Measurements from ENCODE around the gene WDR59.

WDR59 gene

GRCh38 chr16:74892574-74893461 lies 92.1 kb downstream of the WDR59 start:
- H3K9me3 ChIP-seq (ENCODE audit: control insufficient read depth, insufficient read depth, low read depth, low read length) = no peaks in the 10 kb centered on the region
- TF ChIP-seq ZNF10 (tag by site-specific recombination; IDR thresholded peaks at IDR 0.05) (peak; percentile 95), ZNF274 (IDR thresholded peaks at IDR 0.05; ENCODE audit: low read length) (no peak), ZNF274 (tag by site-specific recombination; IDR thresholded peaks at IDR 0.05; ENCODE audit: borderline replicate concordance) (no peak)
- H3K4me3 ChIP-seq (ENCODE audit: low read depth, low read length) = no peak overlapping the region
- no peaks in the 10 kb centered on the region for H3K4me1 ChIP-seq (ENCODE audit: control insufficient read depth, insufficient read depth, low read length)
- H3K27ac ChIP-seq (ENCODE audit: extremely low read depth, low read depth, low read length) = no peak overlapping the region
- H3K36me3 ChIP-seq (ENCODE audit: control insufficient read depth in 2 of 2, insufficient read depth in 1 of 2, low read length in 2 of 2) = peaks cover 7 to 69% of the 10 kb centered on the region in 2 experiments; a peak in 2 of 3 replicates
- POLR2A ChIA-PET = no interaction called here
- CTCF ChIA-PET = interaction anchor here (0.6 kb wide), 2 partner anchors 73 to 1976 kb away, joined by 3 read pairs; no protein-coding TSS in a partner anchor

GRCh38 chr16:74888888-74889287 lies 96.0 kb downstream of the WDR59 start:
- Histone ChIP-seq H3K4me1 (ENCODE audit: control insufficient read depth, insufficient read depth, low read length) (no peaks in the 10 kb centered on the region), H3K4me3 (ENCODE audit: low read depth, low read length) (no peak overlapping the region), H3K27ac (ENCODE audit: extremely low read depth, low read depth, low read length) (no peak overlapping the region), H3K36me3 (ENCODE audit: control insufficient read depth in 2 of 2, insufficient read depth in 1 of 2, low read length in 2 of 2) (peaks cover 19 to 86% of the 10 kb centered on the region in 2 experiments; a peak in 2 of 3 replicates), H3K9me3 (ENCODE audit: control insufficient read depth, insufficient read depth, low read depth, low read length) (no peaks in the 10 kb centered on the region)
- CTCF ChIA-PET = interaction anchor here (1.2 kb wide), 1 partner anchor 222 kb away, joined by 3 read pairs; no protein-coding TSS in a partner anchor
- POLR2A ChIA-PET = no interaction called here
- TF ChIP-seq, protein P1, sequence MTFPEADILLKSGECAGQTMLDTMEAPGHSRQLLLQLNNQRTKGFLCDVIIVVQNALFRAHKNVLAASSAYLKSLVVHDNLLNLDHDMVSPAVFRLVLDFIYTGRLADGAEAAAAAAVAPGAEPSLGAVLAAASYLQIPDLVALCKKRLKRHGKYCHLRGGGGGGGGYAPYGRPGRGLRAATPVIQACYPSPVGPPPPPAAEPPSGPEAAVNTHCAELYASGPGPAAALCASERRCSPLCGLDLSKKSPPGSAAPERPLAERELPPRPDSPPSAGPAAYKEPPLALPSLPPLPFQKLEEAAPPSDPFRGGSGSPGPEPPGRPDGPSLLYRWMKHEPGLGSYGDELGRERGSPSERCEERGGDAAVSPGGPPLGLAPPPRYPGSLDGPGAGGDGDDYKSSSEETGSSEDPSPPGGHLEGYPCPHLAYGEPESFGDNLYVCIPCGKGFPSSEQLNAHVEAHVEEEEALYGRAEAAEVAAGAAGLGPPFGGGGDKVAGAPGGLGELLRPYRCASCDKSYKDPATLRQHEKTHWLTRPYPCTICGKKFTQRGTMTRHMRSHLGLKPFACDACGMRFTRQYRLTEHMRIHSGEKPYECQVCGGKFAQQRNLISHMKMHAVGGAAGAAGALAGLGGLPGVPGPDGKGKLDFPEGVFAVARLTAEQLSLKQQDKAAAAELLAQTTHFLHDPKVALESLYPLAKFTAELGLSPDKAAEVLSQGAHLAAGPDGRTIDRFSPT (tag by site-specific recombination; IDR thresholded peaks at IDR 0.05) = no peak
- TF ChIP-seq ZBTB48 (tag by site-specific recombination; IDR thresholded peaks at IDR 0.05) (no peak), ZNF146 (tag by site-specific recombination; IDR thresholded peaks at IDR 0.05) (no peak), ZNF621 (tag by site-specific recombination; IDR thresholded peaks at IDR 0.05) (no peak), ZNF658 (tag by site-specific recombination; IDR thresholded peaks at IDR 0.05) (no peak), ZNF19 (tag by site-specific recombination; IDR thresholded peaks at IDR 0.05; ENCODE audit: low read depth) (no peak), ZNF610 (tag by site-specific recombination; IDR thresholded peaks at IDR 0.05; ENCODE audit: borderline replicate concordance) (no peak), ZNF26 (tag by site-specific recombination; IDR thresholded peaks at IDR 0.05) (no peak), ZNF677 (tag by site-specific recombination; IDR thresholded peaks at IDR 0.05) (no peak), ZNF10 (tag by site-specific recombination; IDR thresholded peaks at IDR 0.05) (no peak), SP3 (tag by site-specific recombination; IDR thresholded peaks at IDR 0.05) (no peak), ZNF423 (tag by site-specific recombination; IDR thresholded peaks at IDR 0.05) (no peak), ELK4 (IDR thresholded peaks at IDR 0.05; ENCODE audit: borderline replicate concordance, low read depth, low read length) (no peak)
- TF ChIP-seq, protein P2, sequence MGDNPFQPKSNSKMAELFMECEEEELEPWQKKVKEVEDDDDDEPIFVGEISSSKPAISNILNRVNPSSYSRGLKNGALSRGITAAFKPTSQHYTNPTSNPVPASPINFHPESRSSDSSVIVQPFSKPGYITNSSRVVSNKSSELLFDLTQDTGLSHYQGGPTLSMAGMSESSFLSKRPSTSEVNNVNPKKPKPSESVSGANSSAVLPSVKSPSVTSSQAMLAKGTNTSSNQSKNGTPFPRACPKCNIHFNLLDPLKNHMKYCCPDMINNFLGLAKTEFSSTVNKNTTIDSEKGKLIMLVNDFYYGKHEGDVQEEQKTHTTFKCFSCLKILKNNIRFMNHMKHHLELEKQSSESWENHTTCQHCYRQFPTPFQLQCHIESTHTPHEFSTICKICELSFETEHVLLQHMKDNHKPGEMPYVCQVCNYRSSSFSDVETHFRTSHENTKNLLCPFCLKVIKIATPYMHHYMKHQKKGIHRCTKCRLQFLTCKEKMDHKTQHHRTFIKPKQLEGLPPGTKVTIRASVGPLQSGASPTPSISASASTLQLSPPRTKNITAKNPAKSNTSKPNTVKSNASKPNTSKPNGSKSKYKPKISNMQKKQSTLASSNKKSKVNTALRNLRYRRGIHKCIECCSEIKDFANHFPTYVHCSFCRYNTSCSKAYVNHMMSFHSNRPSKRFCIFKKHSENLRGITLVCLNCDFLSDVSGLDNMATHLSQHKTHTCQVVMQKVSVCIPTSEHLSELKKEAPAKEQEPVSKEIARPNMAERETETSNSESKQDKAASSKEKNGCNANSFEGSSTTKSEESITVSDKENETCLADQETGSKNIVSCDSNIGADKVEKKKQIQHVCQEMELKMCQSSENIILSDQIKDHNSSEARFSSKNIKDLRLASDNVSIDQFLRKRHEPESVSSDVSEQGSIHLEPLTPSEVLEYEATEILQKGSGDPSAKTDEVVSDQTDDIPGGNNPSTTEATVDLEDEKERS (tag by site-specific recombination; IDR thresholded peaks at IDR 0.05) = no peak

Data from HEK293 (cell line).